Measurements from ENCODE around the gene PNMA6E.

DNA sequence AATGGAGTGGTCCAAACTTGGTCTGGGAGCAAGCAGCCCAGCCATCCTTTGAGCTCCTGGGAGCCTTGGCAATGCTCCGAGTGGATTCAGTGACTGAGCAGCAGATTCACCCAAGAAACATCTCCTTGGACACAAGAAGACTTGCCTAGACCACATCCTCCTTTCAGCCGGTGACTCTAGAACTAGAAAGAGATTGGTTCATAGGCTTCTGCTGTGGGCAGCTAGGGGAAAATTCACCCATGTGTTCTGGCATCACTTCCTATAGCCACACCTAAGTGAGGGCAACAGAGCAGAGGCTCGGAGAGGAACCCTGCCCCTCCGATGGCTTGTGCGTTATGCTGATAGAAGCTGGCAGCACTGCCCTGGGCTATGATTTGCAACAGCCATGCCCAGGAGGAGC lies 51.2 kb downstream of the PNMA6E start:
- TF ChIP-seq, protein P1, sequence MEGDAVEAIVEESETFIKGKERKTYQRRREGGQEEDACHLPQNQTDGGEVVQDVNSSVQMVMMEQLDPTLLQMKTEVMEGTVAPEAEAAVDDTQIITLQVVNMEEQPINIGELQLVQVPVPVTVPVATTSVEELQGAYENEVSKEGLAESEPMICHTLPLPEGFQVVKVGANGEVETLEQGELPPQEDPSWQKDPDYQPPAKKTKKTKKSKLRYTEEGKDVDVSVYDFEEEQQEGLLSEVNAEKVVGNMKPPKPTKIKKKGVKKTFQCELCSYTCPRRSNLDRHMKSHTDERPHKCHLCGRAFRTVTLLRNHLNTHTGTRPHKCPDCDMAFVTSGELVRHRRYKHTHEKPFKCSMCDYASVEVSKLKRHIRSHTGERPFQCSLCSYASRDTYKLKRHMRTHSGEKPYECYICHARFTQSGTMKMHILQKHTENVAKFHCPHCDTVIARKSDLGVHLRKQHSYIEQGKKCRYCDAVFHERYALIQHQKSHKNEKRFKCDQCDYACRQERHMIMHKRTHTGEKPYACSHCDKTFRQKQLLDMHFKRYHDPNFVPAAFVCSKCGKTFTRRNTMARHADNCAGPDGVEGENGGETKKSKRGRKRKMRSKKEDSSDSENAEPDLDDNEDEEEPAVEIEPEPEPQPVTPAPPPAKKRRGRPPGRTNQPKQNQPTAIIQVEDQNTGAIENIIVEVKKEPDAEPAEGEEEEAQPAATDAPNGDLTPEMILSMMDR (IDR thresholded peaks at IDR 0.05): no peak
- TF ChIP-seq EP300 (IDR thresholded peaks at IDR 0.05) (no peak), POLR2A (IDR thresholded peaks at IDR 0.05) (no peak)
